Neural progenitor cell (in vitro differentiated cells): Measurements from ENCODE around the gene TTC27.

ENCODE experiments used
- CTCF ChIP-seq: fragments of 200-600 bp; sonication (generic); IDR thresholded peaks from 2 replicates; pipeline ENCODE4 v1.5.1; 2017; ENCODE audit warnings: antibody characterized with exemption, mild to moderate bottlenecking
- EZH2 ChIP-seq: fragments of 200-600 bp; sonication (generic); IDR thresholded peaks from 2 replicates; pipeline ENCODE4 v1.6.1; 2017; ENCODE audit warnings: antibody characterized with exemption, mild to moderate bottlenecking, moderate library complexity

- TF ChIP-seq CTCF = no peak
- TF ChIP-seq EZH2 = no peak
These were observed 117.3 kb downstream of the TTC27 start for GRCh38 chr2:32745191-32745590.
